ENCODE measurements around the gene MBNL2. TPM values are rescaled to one million over a fixed set of nuclear protein-coding genes. Genes with fewer than 3 reads are reported as not detected.

MBNL2 gene
- total and polyA plus RNA-seq, 2 of the 13 experiments (the other 11 are each of a cell fraction or from before 2014, with no cell fraction given): 30.8 to 59.0 TPM

DNA sequence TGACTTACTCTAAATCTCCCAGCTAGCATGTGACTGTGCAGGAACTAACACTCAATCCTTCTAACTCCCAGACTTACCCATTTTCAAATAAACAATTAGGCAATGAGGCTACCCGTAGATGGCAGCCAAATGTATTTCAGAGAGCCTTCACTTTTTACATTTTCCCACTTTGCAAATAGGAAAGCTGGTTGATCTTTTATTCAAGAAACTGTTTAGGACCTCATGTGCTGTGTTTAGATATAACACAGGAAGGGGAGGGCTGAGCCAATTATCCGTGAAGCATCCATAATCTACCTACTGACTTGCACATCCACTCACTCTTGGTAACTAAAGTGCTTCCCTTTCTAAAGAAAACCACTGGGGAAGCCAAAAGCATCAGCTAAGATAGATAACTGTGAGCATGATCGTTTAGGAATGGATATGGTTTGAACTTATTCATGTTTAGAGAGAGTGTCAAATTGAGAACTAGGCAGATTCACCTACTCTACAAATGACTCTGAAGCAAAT is 33.4 kb downstream of the MBNL2 start:
- in situ Hi-C loops (cut with HindIII; ENCODE audit: extremely low pct_ligation_motif_present, low pct_unique_long_range_greater_than_20kb): no loop called here
- POLR2A ChIA-PET: interaction anchor here (1.1 to 1.4 kb wide), 3 partner anchors 10 to 34 kb away, joined by 3 to 5 read pairs (median 4); partner anchors contain the start of gene MBNL2

More for the DNA sequence above, 33.4 kb downstream of the MBNL2 start:
- BruUV-seq (replicated peaks): no TSS peak
- H3K79me2 ChIP-seq (ENCODE audit: insufficient read depth, low read length): peaks cover 96% of the 10 kb centered on the region
- H3K27me3 ChIP-seq (ENCODE audit: control insufficient read depth in 1 of 2, insufficient read depth in 2 of 2, low read length in 2 of 2): no peaks in the 10 kb centered on the region
- H3K4me2 ChIP-seq (ENCODE audit: low read depth, low read length): peak overlapping the region; percentile 3; the same call in 1 of the 2 replicates
- TF ChIP-seq ZNF430 (CRISPR knock-in tag; IDR thresholded peaks at IDR 0.05) (no peak), ZSCAN30 (CRISPR knock-in tag; IDR thresholded peaks at IDR 0.05) (no peak), ZNF883 (CRISPR knock-in tag; IDR thresholded peaks at IDR 0.05; ENCODE audit: not compliant biosample characterization) (no peak), NR2C2 (CRISPR knock-in tag; IDR thresholded peaks at IDR 0.05; ENCODE audit: borderline replicate concordance) (no peak), U2AF2 (IDR thresholded peaks at IDR 0.05; ENCODE audit: low read depth, low read length) (no peak), TCF7L2 (IDR thresholded peaks at IDR 0.05; ENCODE audit: low read depth, low read length) (no peak), ZNF564 (CRISPR knock-in tag; IDR thresholded peaks at IDR 0.05) (no peak), RFX1 (IDR thresholded peaks at IDR 0.05) (no peak), ZFP82 (CRISPR knock-in tag; IDR thresholded peaks at IDR 0.05; ENCODE audit: borderline replicate concordance) (no peak), ZNF678 (CRISPR knock-in tag; IDR thresholded peaks at IDR 0.05) (no peak), ZNF282 (IDR thresholded peaks at IDR 0.05; ENCODE audit: partially characterized antibody) (no peak), KLF6 (CRISPR knock-in tag; IDR thresholded peaks at IDR 0.05) (no peak), SRF (IDR thresholded peaks at IDR 0.05; ENCODE audit: low read depth, low read length) (no peak), ZNF83 (CRISPR knock-in tag; IDR thresholded peaks at IDR 0.05; ENCODE audit: borderline replicate concordance) (no peak)
- TF ChIP-seq, protein P1, sequence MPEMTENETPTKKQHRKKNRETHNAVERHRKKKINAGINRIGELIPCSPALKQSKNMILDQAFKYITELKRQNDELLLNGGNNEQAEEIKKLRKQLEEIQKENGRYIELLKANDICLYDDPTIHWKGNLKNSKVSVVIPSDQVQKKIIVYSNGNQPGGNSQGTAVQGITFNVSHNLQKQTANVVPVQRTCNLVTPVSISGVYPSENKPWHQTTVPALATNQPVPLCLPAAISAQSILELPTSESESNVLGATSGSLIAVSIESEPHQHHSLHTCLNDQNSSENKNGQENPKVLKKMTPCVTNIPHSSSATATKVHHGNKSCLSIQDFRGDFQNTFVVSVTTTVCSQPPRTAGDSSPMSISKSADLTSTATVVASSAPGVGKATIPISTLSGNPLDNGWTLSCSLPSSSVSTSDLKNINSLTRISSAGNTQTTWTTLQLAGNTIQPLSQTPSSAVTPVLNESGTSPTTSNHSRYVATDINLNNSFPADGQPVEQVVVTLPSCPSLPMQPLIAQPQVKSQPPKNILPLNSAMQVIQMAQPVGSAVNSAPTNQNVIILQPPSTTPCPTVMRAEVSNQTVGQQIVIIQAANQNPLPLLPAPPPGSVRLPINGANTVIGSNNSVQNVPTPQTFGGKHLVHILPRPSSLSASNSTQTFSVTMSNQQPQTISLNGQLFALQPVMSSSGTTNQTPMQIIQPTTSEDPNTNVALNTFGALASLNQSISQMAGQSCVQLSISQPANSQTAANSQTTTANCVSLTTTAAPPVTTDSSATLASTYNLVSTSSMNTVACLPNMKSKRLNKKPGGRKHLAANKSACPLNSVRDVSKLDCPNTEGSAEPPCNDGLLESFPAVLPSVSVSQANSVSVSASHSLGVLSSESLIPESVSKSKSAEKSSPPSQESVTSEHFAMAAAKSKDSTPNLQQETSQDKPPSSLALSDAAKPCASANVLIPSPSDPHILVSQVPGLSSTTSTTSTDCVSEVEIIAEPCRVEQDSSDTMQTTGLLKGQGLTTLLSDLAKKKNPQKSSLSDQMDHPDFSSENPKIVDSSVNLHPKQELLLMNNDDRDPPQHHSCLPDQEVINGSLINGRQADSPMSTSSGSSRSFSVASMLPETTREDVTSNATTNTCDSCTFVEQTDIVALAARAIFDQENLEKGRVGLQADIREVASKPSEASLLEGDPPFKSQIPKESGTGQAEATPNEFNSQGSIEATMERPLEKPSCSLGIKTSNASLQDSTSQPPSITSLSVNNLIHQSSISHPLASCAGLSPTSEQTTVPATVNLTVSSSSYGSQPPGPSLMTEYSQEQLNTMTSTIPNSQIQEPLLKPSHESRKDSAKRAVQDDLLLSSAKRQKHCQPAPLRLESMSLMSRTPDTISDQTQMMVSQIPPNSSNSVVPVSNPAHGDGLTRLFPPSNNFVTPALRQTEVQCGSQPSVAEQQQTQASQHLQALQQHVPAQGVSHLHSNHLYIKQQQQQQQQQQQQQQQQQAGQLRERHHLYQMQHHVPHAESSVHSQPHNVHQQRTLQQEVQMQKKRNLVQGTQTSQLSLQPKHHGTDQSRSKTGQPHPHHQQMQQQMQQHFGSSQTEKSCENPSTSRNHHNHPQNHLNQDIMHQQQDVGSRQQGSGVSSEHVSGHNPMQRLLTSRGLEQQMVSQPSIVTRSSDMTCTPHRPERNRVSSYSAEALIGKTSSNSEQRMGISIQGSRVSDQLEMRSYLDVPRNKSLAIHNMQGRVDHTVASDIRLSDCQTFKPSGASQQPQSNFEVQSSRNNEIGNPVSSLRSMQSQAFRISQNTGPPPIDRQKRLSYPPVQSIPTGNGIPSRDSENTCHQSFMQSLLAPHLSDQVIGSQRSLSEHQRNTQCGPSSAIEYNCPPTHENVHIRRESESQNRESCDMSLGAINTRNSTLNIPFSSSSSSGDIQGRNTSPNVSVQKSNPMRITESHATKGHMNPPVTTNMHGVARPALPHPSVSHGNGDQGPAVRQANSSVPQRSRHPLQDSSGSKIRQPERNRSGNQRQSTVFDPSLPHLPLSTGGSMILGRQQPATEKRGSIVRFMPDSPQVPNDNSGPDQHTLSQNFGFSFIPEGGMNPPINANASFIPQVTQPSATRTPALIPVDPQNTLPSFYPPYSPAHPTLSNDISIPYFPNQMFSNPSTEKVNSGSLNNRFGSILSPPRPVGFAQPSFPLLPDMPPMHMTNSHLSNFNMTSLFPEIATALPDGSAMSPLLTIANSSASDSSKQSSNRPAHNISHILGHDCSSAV (CRISPR knock-in tag; IDR thresholded peaks at IDR 0.05; ENCODE audit: borderline replicate concordance): no peak
- no peak for DNase-seq (ENCODE audit: low spot score)
- H4K20me1 ChIP-seq (ENCODE audit: insufficient read depth, low read length): peaks cover 14% of the 10 kb centered on the region
- WGBS (ENCODE audit: low lambda C conversion rate): 87% methylated on average over 3 of the region's 3 CpGs
- intact Hi-C loops (cut with micrococcal nuclease; ENCODE audit: unreplicated experiment): loop anchor here (2.0 kb wide), 2 partner anchors 19 to 53 kb away; no protein-coding TSS in a partner anchor
- no peak overlapping the region for H2AFZ ChIP-seq (ENCODE audit: low read length)
- ATAC-seq: no peak
- CTCF ChIA-PET (ENCODE audit: low intra/inter-chr PET ratio, low total read pairs): no interaction called here
- peak overlapping the region; percentile 92 for H3K27ac ChIP-seq (ENCODE audit: extremely low read length, insufficient read depth, low read length)
- H3K4me1 ChIP-seq (ENCODE audit: insufficient read depth, low read length): peaks cover 66% of the 10 kb centered on the region
- H3K9me3 ChIP-seq (ENCODE audit: low read length): no peaks in the 10 kb centered on the region
- FAIRE-seq: no peak
- peak overlapping the region; percentile 9; the same call in 1 of the 2 replicates for H3K9ac ChIP-seq (ENCODE audit: insufficient read depth, low read depth, low read length)
- peaks cover 10 to 20% of the 10 kb centered on the region in 2 experiments; a peak in 4 of 5 replicates for H3K36me3 ChIP-seq (replicated peaks in 1 of 2; ENCODE audit: control insufficient read depth in 1 of 2, insufficient read depth in 2 of 2, low read length in 2 of 2)
- H3K4me3 ChIP-seq (replicated peaks in 1 of 3; ENCODE audit: insufficient read depth in 1 of 3, low read depth in 2 of 3, low read length in 3 of 3): no peak overlapping the region
